Omental fat pad (tissue), 4 donors: ENCODE results near the gene SLC37A1. TPM values are rescaled to one million over a fixed set of nuclear protein-coding genes. Genes with fewer than 3 reads are reported as not detected.

ENCODE experiments used
- ATAC-seq: fragments of 150-250 bp; one replicate; pipeline ENCODE4 v1.9.1; 2016; ENCODE audit warnings: mild to moderate bottlenecking, moderate library complexity; ENCODE audit not compliant: low FRiP score
- DNase-seq: peaks from one replicate; pipeline ENCODE4 v3.0.0-alpha.2; 2019; ENCODE audit warnings: low spot score
- total RNA-seq, 4 donors: library from RNA; depleted of rRNA; stranded (reverse); fragments of >200 nt; gene quantifications; one replicate each; pipeline ENCODE4 v1.1.0, GENCODE V29; 2016
- TF ChIP-seq, protein P1 (sequence below), 3 donors: fragments of 450-650 bp; IDR thresholded peaks; one replicate each; pipeline ENCODE4 v1.5.1; 2016 to 2017; ENCODE audit warnings: antibody characterized with exemption in 3 of 3, mild to moderate bottlenecking in 3 of 3, moderate library complexity in 2 of 3

Gene SLC37A1
- total RNA-seq, 4 donors from 2014 or later: 4.6 to 11.0 (median 6.0) TPM

DNA sequence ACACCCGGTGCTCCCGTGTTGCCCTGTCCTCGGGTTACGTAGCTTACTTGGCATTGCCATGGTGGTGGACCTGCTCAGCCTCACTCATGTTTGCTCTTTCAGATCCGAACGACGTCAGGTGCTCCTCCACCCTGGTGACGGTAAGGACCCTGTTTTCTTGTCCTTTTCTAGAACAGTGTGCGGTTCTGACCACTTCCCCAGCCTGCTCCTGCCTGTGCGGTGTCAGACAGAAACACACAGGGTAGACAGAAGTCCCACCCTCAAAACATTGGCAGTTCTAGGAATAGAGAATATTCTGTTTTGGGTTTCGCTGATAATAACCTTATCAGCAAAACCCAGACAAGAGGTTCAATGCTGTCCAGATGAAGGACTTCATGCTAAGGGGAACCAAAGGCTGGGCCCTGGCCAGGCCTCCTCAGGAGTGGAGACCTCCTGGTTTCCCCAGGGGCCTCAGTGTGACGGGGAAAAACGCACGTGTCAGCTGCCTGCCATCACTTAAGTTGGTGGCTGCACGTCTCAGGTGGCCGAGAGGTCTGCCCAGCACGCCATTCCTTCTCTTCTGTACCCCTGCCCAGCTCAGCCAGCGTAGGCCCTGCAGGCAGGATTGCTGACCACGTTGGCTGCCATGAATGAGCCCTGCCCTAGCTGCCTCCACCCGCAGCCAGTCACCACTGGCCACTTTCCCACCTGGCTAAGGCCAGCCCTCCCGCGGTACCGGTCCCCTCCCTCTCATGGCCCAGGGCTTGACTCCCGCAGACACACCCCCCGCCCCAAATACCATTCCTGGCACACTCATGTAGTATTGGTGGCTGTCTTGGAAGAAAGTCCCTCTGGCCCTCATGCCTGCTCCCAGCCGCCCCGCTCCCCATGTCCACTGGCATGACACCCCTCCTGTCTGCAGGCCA is 33.6 kb downstream of the SLC37A1 start:
- ATAC-seq: no peak
- TF ChIP-seq, protein P1, sequence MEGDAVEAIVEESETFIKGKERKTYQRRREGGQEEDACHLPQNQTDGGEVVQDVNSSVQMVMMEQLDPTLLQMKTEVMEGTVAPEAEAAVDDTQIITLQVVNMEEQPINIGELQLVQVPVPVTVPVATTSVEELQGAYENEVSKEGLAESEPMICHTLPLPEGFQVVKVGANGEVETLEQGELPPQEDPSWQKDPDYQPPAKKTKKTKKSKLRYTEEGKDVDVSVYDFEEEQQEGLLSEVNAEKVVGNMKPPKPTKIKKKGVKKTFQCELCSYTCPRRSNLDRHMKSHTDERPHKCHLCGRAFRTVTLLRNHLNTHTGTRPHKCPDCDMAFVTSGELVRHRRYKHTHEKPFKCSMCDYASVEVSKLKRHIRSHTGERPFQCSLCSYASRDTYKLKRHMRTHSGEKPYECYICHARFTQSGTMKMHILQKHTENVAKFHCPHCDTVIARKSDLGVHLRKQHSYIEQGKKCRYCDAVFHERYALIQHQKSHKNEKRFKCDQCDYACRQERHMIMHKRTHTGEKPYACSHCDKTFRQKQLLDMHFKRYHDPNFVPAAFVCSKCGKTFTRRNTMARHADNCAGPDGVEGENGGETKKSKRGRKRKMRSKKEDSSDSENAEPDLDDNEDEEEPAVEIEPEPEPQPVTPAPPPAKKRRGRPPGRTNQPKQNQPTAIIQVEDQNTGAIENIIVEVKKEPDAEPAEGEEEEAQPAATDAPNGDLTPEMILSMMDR (IDR thresholded peaks at IDR 0.05): no peak
- DNase-seq: no peak

DNA sequence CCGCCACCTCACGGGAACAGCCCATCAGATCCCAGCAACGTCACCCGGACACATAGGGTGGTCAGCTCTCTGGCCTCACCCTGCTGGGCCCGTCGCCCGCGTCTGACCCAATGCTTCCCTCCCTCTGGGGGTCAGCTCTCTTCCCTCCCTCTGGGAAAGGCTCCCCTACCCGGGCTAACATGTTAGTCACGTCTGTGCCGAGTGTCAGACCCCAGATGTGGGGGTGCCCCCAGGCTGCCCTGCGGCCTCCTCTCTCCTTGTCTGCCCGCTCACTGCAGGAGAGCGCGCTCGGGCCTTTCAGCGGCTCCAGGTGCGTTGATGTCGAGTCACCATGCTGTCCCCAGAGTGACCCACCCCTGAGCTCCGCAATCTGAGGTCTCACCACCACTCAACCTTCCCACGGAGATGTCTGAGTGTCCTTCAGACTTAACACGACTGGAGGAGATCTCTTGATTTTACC is 34.3 kb downstream of the SLC37A1 start:
- ATAC-seq (no peak), DNase-seq (no peak)
- TF ChIP-seq, protein P1 (IDR thresholded peaks at IDR 0.05): no peak

DNA sequence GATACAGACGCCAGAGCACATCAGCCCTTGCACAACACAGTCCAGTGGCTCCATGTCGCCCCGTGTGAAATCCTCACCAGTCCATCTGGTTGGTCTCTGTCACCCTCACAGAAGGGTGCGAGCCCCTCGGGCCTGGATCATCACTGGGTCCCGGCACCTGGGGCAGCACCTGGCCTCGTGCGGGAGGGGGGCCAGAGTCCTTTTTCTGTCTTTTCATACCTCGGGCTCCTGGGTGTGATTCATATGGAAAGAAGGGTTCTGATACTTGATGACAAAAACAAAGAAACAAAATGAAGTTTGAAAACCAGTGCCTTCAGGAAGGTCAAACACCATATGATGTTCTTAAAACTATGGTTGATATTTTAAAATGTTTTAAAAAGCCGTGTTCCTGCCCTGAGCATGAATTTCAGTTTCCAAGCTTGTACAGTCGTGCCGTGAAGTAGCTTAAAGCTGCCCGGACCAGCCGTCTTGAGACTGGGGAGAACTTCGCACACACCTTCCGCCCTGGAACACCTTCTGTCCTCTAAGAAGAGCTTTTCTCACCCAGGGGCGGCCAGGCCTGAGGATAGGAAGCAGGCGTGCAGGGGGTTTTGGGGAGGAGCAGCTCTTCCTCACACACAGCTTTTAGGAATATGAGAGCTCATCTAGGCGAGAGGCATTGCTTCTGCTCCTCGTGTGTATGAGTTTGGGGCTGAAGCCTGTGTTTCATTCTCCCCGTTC is 35.2 kb downstream of the SLC37A1 start:
- TF ChIP-seq, protein P1 (IDR thresholded peaks at IDR 0.05): no peak
- no peak for DNase-seq

DNA sequence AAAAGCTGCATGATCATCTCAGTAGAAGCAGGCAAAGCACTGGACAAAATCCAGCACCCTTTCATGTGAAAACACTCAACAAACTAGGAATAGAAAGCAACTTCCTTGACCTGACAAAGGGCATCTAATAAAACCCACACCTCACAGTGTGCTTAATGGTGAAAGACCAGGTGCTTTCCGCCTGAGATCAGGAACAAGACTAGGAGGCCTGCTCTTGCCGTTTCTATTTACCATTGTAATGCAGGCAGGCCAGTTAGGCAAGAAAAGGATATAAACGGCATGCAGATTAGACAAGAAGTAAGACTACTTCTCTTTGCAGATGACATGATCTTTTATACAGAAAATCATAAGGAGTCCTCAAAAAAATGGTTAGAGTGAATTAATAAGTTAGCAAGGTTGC is 37.2 kb downstream of the SLC37A1 start:
- no peak for ATAC-seq
- TF ChIP-seq, protein P1 (IDR thresholded peaks at IDR 0.05): no peak

More for the DNA sequence above, 35.2 kb downstream of the SLC37A1 start:
- ATAC-seq: no peak

DNA sequence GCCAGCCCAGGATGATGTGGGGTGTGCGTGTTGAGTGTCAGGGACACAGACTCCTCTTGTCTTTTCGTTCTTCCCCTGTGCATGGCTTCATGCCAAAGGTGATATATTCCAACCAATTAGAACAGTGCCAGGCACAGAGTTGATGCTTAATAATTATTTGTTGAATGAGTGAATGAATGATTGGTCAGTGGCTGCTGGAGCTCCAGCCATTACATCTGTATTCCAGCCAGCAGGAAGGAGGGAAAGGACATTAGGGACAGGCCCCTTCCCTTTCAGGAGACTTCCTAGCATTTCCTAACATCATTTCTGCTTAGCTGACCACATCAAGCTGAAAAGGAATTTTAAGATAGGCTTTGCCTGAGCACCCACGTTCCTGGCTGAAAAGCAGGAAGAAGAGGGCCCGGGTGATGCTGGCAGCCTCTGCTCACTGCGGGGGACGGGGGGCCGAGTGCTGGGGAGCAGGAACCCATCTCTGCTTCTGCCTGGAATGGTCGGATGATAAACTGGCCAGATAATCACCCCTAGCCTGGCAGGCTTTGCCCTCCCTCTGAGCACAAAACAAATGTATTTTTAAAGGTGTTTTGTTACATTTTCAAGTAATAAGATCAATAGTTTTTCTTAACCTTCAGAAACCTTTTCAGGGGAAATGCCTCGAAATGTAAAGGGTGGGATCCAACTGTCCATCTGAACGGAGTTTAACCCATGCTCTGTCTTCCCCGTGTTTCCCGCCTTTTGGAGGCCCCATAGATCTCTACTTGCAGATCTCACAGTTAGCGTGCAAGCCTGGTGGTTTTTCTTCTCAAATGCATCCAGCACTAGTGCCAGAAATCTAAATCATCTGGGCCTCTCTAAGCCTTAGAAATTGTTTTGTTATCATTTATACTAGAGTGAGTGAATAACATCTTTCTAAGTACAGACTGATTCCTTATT is 39.0 kb downstream of the SLC37A1 start:
- DNase-seq: no peak
- ATAC-seq: no peak
- TF ChIP-seq, protein P1 (IDR thresholded peaks at IDR 0.05): no peak

More for the DNA sequence above, 37.2 kb downstream of the SLC37A1 start:
- DNase-seq: no peak

DNA sequence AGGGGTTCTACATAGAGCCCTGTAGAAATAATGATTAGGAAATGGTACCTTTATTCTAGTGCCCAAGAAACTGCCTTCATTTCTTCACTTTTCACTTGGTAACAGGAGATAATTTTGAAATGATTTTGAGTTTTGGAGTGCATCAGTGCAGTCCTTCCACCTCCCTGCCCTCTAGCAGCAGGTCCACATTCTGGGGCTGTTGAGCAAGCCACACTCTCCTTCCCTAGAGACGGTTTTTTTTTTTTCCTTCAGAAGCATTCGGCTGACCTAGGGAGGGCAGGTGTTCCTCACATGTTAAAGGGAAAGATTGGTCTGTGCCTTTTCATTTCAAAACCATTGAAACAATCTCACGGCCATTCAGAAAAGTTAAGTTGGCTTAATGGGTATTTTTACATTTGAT is 39.8 kb downstream of the SLC37A1 start:
- ATAC-seq (no peak), DNase-seq (no peak)
- TF ChIP-seq, protein P1 (IDR thresholded peaks at IDR 0.05): no peak
